CMK (cell line): ENCODE data around the gene RIOK2.
"Not testable (repeated sequence)": the region's sequence is repeated elsewhere in the genome, so short reads cannot be mapped to it uniquely, and the experiment has no call there.

Experiments
- DNase-seq: peaks from one replicate; pipeline ENCODE4 v3.0.0-alpha.2; 2010; ENCODE audit warnings: low read depth

Gene RIOK2

GRCh38 chr5:97167435-97167834, 15.6 kb downstream of the RIOK2 start:
- no peak for DNase-seq

- no peak for DNase-seq
Measured at GRCh38 chr5:97165726-97166125, 17.3 kb downstream of the RIOK2 start.

- DNase-seq, result no peak
Measured at GRCh38 chr5:97164846-97165245, 18.2 kb downstream of the RIOK2 start.

GRCh38 chr5:97163790-97164285, 19.2 kb downstream of the RIOK2 start:
- DNase-seq, result no peak

GRCh38 chr5:97163360-97163764, 19.7 kb downstream of the RIOK2 start:
- no peak for DNase-seq

GRCh38 chr5:97162045-97162444, 21.0 kb downstream of the RIOK2 start:
- peak; percentile 27 for DNase-seq

- no peak for DNase-seq
Measured at GRCh38 chr5:97157689-97158088, 25.4 kb downstream of the RIOK2 start.

- no peak for DNase-seq
Measured at GRCh38 chr5:97151370-97151769, 31.7 kb downstream of the RIOK2 start.

GRCh38 chr5:97150401-97150800, 32.6 kb downstream of the RIOK2 start:
- no peak for DNase-seq

GRCh38 chr5:97149709-97150108, 33.3 kb downstream of the RIOK2 start:
- no peak for DNase-seq

- no peak for DNase-seq
Measured at GRCh38 chr5:97148288-97148687, 34.8 kb downstream of the RIOK2 start.

- no peak for DNase-seq
Measured at GRCh38 chr5:97143704-97144103, 39.3 kb downstream of the RIOK2 start.

GRCh38 chr5:97142521-97143254, 40.4 kb downstream of the RIOK2 start, which contains the start of gene LIX1:
Gene LIX1 (minus strand): TSS chr5:97142611. CDS start chr5:97142576, 35 bp downstream.
- no peak for DNase-seq

GRCh38 chr5:97141539-97141938, 41.5 kb downstream of the RIOK2 start:
- no peak for DNase-seq

- DNase-seq, result no peak
Measured at GRCh38 chr5:97141031-97141430, 42.0 kb downstream of the RIOK2 start.

- DNase-seq, result not testable (repeated sequence)
Measured at GRCh38 chr5:97140250-97140649, 42.8 kb downstream of the RIOK2 start.

- DNase-seq, result no peak
Measured at GRCh38 chr5:97136475-97136874, 46.6 kb downstream of the RIOK2 start.

GRCh38 chr5:97135868-97136267, 47.2 kb downstream of the RIOK2 start:
- DNase-seq, result no peak

- no peak for DNase-seq
Measured at GRCh38 chr5:97134634-97135033, 48.4 kb downstream of the RIOK2 start.

GRCh38 chr5:97133101-97133500, 49.9 kb downstream of the RIOK2 start:
- DNase-seq, result no peak

GRCh38 chr5:97131921-97132320, 51.1 kb downstream of the RIOK2 start:
- DNase-seq, result no peak

- DNase-seq, result no peak
Measured at GRCh38 chr5:97131139-97131710, 51.8 kb downstream of the RIOK2 start.

GRCh38 chr5:97127727-97128126, 55.3 kb downstream of the RIOK2 start:
- no peak for DNase-seq
